Activated CD4-positive, CD25-positive, alpha-beta regulatory T cell treated with anti-CD3 and anti-CD28 coated beads, Interleukin-2, amount 50 U/mL, for 72 hours (primary cell): ENCODE results near the gene BHLHE23.

Source experiments
- DNase-seq: peaks from one replicate; pipeline ENCODE4 v3.0.0; 2021

BHLHE23 gene

DNA sequence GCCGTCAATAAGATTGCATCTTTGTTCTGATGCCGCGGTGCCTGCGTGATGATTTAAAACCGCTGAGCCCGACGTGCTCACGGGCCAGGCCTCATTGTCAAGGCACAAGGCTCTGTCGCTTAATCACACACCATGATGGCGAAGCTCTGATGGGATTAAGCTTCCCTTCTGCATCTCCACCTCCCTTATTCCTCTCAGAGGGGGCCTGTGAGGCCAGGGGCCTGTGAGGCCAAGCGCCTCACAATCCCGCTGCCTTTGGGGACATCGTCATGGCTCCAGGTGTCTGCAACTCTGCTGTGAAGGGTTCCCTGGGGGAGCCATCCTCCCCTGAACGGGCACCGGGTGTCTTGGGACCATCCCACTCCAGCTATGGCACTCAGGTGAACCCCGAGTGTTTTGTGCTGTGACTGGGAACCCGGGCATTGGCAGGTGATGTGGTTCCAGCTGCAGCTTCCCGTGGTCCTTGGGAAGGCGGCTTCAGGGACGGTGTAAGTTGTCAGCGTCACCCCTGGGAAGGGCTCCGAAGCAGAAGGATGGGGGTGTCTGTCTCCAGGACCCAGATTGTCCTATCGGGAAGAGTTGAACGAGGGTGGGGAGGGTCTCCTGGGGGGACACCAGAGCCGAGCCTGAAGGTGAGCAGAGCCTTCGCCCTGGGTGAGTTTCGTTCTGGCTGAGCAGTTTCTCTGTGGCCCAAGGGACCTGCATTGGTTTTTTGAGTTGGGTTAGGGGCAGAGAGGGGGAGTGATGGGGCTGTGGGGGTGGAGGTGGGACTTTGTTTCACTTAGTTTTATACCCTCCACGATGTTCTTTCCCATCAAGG lies 18.0 kb upstream of the BHLHE23 start:
- DNase-seq, result no peak

DNA sequence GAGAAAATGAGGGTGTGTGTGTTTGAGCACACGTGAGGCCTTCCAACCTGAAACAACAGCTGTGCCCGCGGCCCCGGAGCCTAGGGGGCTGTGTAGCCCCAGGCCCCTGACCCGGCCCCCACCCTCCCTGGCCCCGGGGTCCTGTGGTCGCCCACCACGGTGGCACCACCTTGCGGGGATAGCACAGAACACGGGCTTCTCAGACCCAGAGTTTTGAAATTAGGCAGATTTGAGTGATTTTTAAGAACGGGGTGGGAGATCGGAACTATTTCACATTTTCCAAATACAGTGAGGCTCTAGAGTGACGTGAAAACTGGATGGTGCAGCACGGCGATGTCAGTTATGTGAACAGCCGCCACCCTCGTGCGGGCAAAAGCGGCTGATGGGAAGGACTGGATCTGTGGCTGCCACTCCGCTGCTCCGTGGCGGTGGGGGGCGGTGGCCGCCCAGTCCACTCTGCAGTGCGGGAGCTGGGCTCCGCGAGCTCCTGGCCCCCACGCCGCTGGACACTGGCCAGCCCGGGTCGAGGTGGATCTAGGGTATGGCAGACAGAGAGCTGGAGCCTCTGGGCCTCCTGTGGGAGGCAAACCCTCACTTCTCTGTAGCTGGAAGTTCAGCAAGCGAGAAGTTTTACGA lies 17.3 kb upstream of the BHLHE23 start:
- DNase-seq, result no peak

DNA sequence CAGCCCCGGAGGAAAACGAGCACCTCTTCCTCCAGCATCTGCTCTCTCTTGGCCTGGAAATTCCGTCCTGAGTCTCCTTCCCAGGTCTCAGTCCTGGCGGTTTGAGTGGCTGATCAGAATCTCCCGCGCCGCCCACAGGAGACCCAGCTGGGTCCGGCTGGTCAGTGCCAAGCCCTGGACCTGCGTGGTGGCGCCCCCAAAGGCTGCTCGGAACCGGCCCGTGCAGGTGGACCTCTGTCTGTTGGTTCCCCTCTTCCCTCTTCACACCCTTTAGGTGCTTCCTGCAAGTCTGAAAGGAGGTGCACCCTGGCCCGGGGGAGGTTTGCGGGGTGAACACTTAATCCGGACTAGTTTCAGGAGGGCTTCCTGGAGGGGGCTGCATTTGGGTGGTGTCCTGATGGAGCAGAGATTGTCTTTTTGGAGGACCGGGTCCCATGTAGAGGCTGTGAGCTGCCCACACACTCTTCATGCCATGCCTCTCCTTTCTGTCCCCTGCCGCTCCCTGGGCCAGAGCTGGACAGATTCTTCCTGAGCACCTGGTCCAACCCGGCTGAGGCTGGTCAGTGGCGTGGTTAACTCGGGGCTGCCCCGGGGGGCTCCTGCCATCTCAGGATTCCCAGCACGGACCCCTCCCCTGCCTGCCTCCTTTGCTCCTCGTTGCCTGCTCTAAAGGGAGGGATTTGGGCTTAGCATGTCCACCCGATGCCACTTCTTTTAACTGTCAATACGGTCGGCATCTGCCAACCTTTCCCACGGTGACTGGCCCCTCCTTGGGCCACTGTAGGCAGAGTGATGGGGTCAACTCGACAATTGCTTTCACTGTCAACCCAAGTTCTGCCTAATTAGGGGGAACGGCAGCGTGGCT lies 16.5 kb upstream of the BHLHE23 start:
- DNase-seq, result no peak

DNA sequence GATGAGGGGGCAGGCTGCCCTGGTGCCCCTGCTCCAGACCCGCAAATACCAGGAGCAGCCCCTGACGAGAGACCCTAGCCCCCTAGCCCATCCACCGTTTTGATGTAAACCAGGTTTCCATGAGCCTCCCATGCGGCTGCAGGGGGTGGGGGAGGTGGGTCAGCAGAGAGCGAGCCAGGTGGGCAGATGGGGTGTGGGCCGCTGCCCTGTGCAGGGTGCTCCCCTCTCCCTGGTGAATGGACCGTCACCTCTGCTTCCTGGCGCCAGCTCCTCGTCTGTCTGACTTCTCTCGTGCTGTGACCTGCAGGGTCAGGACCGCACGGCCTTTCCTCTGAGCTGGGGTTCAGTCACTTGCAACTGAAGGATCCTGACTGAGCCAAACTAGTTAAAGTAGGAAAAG lies 15.7 kb upstream of the BHLHE23 start:
- DNase-seq, result no peak

DNA sequence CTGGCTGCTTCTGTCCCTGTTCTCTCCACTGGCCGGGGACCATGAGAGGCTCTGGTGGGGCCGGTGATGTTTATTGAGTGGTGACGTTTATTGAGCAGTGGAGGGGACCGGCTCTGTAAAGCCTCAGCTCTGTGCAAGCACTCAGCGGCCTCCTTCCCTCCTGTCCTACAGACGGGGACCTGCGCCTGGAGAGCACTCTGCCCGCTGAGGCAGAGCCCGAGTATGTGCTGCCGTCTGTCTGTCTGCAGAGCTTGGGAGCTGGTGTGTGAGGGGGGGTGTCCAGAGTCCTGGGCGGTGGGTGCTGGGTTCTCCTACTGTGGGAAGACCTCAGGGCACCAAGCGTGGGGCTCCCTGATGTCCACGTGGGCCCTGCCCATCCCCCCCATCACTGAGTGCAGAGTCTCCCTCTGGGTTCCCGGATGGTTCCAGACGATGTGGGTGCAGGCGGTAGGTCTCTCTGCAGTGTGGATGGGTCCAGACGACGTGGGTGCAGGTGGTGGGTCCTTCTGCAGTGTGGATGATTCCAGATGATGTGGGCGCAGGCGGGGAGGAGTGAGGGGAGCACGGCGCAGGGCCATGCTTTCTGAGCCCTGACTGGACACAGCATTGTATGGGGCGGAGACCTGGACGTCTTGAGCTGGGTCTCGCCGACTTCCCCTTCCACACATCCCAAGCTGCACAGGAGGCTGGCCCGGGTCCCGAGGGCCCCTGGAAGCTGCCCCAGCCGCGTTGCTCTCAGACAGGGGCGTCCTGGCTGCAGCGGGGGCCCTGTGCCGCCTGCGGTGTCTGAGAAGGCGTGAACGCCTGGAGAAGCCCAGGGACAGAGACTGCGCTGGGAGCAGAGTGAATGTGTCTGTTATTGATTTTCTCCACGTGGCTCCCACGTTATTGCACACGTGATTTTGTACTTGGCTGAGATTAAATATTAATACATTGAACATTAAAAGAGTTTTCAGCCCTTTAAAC lies 14.9 kb upstream of the BHLHE23 start:
- DNase-seq, result no peak

DNA sequence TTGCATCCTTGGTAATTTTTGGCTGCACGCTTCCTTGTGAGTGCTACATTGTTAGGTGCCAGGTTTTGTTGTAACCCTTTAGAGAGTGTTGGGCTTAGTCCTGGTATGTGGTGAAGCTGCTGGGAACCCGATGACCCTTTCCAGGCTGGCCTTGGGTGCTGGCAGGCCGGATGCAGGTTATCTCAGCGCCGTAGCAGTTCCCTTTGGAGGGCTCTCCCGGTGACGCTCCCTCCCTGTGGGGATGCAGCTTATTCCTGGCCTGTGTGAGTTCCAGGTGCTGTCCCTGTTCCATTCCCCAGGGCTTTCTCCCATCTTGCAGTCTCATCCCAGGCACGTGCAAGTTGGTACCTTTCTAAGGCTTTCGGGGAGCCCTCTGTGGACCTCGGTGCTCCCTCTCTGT lies 13.9 kb upstream of the BHLHE23 start:
- DNase-seq, result no peak

DNA sequence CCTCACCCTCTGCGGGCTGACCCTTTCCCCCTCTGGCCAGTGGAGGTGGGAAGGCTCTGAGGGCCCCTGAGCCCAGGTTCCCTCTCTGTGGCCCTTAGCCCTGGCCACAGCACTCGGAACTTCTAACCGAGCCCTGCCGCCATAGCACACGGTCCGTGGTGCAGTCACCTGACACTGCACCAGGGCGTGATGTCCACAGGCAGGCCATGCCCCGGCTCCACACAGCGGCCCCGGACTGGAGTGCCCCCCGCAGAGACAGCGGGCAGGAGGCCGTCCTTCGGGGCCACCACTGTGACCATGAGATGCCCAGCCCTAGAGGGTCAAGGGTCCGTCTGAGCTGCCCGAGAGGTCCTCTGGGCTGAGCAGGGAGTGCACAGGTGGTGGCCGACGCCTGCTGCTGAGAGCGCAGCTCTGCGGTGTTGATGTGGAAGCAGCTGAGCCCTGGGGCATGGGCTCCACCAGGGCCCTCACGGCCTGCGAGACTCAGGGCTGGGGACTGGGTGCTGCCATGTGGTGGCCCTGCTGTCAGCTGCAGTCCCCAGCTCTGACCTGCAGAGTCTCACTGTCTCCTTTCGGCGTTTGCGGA lies 11.2 kb upstream of the BHLHE23 start:
- no peak for DNase-seq

DNA sequence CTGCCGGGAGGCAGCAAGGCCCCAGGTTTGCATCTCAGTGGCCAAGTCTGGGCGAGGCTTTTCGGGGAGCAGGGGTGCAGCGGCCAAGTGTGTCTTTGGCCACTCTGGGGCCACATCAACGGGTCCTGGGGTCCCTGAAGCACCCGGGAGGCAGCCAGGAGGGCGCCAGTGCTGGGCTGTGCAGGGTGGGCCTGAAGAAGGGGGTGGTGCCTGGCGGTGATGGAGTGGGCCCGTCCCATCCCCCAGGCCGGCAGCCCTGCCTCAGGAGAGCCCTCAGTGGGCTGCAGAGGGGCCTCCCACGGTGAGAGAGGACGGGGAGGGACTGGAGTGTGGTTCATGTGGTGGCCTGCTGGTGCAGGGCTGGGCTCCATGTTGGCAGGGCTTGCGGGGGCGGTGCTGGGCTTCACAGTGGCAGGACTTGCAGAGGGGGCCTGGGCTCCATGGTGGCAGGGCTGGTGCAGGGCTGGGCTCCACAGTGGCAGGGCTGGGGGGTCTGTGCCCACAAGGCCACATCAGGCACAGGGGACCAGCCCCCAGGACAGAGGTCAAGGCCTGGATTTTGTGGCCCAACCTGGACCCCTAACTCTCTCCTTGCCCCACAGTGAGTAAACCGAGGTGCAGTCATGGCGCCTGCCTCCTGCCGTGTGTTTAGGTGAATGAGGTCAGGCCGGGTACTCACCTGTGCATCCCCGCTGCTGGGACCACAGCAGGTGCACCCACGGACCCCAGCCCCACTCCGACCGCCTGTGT lies 10.5 kb upstream of the BHLHE23 start:
- DNase-seq, result no peak

DNA sequence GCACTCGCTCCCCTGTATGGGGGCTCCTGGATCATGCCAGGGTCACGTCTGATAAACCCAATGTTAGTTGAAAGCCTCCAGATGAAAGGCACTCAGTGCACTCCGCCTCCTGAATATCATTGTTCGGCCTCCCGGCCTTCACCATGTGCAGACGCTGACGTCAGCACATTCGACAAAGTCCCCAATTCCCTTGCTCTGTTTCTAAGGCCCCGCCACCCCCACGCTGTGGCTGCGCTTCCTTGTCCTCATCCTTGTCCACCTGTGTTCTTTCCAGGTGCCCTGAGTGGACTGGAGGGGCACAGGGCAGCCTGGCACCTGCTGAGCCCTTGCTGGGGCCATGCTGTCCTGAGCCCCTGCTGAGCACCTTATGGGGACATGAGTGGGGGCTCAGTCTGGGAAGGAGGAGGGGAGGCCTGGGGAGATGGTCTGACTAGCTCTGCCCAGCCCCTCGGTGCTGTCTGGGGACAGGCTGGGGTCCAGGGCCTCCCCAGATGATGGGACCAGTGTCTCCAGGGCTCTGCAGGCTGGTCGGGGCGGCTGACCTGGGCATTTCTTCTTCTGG lies 9.8 kb upstream of the BHLHE23 start:
- DNase-seq, result no peak

DNA sequence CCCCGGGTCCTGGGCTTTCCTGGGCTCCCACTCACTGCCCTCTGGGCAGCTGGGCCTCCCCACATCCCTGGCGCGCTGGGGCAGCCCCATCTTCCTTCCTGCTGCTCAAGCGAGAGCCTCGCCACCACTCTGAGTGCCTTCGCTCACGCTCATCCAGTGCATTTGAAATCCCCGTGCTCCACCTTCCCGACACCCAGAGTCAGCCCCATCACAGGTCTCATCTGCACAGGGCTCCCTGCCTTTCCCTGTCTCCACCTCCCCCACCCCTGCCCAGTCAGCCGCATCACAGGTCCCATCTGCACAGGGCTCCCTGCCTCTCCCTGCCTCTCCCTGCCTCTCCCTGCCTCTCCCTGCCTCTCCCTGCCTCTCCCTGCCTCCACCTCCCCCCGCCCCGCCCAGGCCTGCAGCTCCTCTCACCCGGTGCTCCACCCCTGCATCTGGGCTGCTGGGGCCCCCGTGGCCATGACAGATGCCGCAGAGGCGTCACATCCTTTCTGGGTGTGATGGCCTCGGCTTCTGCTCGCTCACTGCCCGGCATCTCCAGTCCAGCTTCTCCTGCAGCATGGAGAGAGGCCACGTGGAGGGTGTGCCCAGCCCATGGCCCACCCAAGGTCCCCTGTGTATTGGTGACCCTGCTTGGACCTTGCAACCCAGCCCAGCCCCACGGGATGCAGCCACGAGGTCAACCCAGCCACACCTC lies 9.0 kb upstream of the BHLHE23 start:
- DNase-seq, result no peak

DNA sequence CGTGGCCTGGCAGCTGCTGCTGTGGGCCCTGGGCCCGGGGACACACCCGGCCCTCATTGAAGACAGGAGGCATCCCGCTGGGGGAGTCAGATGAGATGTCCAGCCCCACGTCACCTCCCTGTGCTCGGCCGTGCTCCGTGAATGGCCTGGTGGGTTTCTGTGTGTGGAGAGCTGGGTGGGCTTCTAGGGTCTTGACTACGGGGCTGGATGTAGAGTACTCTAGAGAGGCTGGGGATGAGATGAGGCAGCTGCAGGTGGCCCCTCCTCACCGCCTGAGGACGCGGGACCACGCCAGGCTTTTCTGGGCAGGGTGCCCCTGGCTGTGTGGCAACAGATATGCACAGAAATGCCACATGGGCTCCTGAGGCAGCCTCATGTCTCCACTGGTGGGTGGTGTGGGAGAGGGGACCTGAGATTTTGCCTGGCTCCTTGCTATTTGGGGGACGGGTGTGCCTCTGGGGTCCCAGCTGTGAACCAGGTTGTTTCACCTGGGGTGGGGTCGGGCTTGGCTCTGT lies 8.4 kb upstream of the BHLHE23 start:
- DNase-seq, result no peak

DNA sequence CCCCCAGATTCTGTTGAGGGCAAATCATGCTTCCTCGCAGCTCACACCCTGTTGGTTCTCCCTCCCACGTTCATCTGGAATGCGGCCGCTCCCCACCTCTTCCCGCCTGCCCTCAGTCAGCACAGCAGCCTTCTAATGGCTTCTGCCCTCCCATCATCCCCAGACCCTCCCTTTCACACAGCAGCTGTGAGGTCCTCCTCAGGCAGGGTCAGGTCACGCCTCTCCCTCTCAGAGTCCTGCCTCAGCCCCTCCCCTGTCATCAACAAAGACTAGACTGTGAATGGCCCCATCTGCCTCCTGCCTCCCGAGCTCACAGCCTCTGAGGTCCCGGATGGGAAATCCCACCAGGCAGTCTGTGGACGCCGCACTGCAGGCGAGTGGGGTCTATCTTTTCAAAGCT lies 7.9 kb upstream of the BHLHE23 start:
- DNase-seq, result no peak

DNA sequence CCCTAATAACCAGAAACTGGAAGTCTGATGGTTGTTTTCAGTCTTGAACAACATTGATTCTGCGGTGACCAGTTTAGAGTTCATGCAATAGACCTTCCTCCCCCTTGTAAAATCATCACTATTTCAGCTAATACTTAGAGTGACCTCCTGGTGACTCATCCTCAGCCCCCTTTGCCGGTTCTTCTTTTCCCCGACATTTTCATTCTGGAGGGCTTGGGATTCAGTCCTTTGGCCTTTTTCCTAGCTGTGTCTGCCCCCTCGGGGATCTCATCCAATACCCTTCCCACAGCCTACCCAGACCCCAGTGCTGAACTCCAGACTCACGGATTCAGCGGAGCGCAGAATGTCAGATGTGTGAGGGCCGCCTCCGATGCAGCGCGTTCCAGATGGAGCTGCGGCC lies 7.5 kb upstream of the BHLHE23 start:
- no peak for DNase-seq

DNA sequence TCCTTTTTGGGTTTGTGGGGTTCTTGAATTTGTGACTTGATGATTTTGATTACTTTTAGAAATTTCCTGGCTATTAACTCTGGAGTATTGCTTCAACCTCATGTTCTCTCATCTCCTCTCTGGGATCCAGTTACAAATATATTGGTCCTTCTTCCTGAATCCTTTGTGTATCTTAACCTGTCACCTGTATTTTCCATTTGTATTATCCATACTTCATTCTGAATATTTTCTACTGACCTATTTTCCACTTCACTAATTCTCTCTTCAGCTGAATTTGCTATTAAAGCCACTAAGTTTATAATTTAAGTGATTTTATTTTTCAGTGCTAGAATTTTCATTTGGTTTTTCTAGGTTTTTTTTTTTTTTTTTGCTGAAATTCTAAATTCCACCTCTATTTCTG lies 6.4 kb upstream of the BHLHE23 start:
- no peak for DNase-seq

DNA sequence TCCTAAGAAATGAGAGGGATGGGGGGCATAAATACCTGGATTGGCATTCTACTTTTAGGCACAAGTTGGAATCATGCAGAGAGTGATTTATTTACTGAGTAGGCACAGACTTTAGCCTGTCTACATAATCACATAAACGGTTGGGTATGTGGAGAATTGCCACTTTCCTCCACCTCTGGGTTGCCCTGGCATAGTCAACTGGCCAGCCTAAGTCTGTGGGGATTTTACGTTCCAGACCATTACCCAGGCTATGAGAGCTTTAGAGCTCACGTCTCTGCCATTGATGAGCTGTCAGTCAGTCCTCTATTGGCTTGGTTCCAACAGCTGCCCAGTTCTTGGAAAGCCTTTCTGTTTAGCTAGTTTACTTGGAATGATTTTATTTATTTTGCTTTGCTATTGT lies 5.0 kb upstream of the BHLHE23 start:
- DNase-seq, result no peak

DNA sequence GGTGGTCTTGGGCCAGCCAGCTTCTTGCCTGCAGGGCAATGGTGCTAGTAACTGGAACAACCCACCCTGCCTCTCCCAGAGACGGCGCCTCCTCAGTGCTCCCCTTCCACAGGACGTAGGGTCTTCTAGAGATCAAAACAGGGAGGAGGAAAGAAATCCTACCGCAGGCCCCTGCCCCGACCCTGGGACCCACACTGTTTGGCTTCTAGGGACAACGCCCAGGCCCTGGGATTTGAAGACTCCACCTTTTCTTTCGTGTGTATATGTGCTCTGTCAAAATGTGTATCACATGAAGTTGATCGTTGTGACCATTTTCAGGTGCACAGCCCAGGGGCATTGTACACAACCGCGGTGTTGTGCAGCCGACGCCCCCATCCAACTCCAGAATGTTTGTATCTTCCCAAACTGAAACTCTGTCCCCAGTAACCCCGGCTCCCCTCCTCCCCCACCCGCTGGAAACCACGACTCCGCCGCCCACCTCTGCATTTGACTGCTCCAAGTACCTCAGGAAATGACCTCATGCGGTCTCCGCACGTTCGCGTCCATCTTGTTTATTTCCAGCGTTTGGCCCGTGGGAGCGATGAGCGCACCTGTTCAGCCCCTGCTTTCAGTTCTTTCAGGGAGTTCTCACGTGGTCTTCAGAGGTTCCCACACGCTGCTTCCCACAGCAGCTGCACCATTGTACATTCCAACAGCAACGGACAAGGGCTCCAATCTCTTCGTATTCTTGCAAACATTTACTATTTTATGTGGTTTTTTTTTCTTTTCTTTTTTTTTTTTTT lies 3.4 kb upstream of the BHLHE23 start:
- DNase-seq, result peak; percentile 58

DNA sequence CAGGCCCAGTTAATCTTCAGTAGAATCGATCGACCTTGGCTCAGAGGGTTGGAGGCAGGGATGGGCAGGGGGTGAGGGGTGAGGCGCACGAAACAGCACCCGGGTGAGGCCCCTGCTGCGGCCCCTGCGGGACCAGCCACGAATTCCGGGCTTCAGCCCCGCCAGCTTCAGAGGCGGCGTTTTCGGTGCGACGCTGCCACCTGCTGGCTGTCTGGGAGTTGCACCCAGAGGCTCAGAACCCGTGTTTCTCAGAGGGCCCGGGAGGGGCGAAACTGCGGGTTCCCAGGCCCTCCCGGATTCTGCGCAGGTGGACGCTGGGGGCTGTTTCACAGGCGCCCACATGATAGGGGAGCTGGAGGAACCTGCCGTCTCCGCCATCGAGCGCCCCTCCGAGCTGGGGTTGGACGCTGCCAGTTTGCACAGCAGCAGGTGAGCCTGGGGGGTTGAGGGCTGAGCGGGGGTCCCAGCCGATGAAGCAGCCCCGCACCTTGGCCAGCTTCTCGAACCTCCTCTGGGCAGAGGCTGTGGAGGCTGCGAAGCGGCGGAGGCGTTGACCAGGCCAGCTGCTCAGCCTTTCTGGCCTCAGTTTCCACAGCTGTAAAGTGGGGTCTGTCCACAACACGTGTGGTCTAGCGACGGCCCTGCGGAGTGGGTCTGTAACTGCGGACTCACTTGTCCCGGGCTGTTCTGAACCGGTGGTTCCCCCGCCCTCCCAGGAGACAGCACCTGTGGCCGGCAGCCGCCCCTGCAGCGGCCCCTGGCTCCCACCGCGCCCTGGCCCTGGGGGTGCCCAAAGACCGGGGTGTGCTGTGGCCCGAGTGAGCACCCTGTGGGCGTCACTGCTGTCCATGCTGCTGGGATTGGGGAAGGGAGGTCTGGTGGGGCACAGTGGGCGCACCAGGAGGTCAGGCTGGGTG lies 2.5 kb upstream of the BHLHE23 start:
- DNase-seq, result peak; percentile 89

DNA sequence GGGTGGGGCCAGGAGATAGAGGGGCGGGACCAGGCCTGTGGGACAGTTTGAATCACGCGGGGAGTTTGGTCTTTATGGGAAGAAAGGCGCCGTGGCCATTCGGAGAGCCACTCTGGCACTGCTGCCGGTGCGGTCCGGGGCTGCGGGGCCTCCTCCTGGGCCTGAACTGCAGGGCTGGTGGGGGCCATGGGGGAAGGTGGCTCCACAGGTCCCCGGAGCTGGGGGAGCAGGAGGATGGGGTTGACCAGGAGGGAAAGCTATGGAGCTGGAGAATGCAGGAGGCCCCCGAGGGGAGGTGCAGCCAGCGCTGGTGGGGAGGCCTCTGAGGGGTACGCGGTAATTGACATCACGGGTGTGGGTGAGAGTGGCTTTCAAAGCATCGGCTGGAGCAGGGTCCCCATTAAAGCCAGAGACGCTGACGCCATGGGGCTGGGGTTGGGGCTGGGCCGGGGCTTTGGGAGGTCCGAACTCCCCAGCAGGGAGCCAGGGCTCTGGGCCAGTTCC lies 1.8 kb upstream of the BHLHE23 start:
- DNase-seq, result peak; percentile 36
